HCT116 (cell line): ENCODE measurements around the gene DVL2. TPM values are rescaled to one million over a fixed set of nuclear protein-coding genes. Genes with fewer than 3 reads are reported as not detected.

Source experiments
- ATAC-seq: fragments of 200-7000 bp; cut with Tn5 transposase; 2 replicates; pipeline ENCODE4 v1.9.1; 2020; ENCODE audit warnings: mild to moderate bottlenecking, moderate library complexity
- BruUV-seq: library from RNA; stranded (reverse); fragments of 400-500 nt; replicated peaks from 2 replicates; lab custom pipeline; 2021; lab: Mats Ljungman, UMichigan
- CTCF ChIA-PET: fragments of 300-600 bp; sonication (Branson Sonifier 250); formaldehyde crosslinking; loops from one replicate; lab custom pipeline; 2021; ENCODE audit warnings: antibody characterized with exemption; lab: Charles Lee
- POLR2A ChIA-PET: fragments of 300-600, 350-600 bp; sonication (Branson Sonifier 250); formaldehyde crosslinking; loops from one replicate; lab custom pipeline; 2021; ENCODE audit warnings: antibody characterized with exemption; lab: Charles Lee
- RAD21 ChIA-PET, 2 experiments: fragments of 300-600 bp; sonication (Branson Sonifier 250); formaldehyde crosslinking; loops; one replicate each; lab custom pipeline; 2023; ENCODE audit warnings: low total read pairs in 2 of 2; ENCODE audit not compliant: uncharacterized antibody in 2 of 2, unreplicated experiment in 2 of 2, low non-redundant PET in 1 of 2; lab: Charles Lee
- DNase-seq: peaks from one replicate; pipeline ENCODE4 v3.0.0-alpha.2; 2010; ENCODE audit warnings: low read depth, low spot score
- H2AFZ ChIP-seq: fragments of 200-600 bp; shearing (Covaris generic), sonication (generic); 2 replicates; pipeline ENCODE4 v1.6.1; 2017; ENCODE audit warnings: low read depth, mixed run types, mixed read lengths, antibody characterized with exemption, low read length; ENCODE audit not compliant: poor library complexity, severe bottlenecking
- H3K27ac ChIP-seq: 2 replicates; pipeline ENCODE4 v1.5.1; 2012; ENCODE audit warnings: low read depth, low read length
- H3K27me3 ChIP-seq: fragments of 200-600 bp; sonication (generic); 2 replicates; pipeline ENCODE4 v1.6.1; 2016; ENCODE audit warnings: mixed run types, low read length, mixed read lengths; ENCODE audit not compliant: insufficient read depth
- H3K36me3 ChIP-seq, 2 experiments: fragments of 200-500 bp in 1 of 2; fragments of 200-600 bp in 1 of 2; sonication (Bioruptor generic) in 1 of 2; sonication (generic) in 1 of 2; 2 replicates each; pipeline versions ENCODE4 v1.5.1 to v1.6.1; 2014 to 2016; ENCODE audit warnings: low read length in 2 of 2, inconsistent platforms in 1 of 2, mixed read lengths in 1 of 2, mixed run types in 1 of 2; ENCODE audit not compliant: insufficient read depth in 2 of 2, control insufficient read depth in 1 of 2
- H3K4me1 ChIP-seq, 2 experiments: fragments of 200-600 bp in 1 of 2; sonication (generic) in 1 of 2; 2 replicates each; pipeline versions ENCODE4 v1.5.1 to v1.6.1; 2012 to 2017; ENCODE audit warnings: low read length in 2 of 2, inconsistent platforms in 1 of 2, mild to moderate bottlenecking in 1 of 2, mixed read lengths in 1 of 2, mixed run types in 1 of 2, moderate library complexity in 1 of 2; ENCODE audit not compliant: insufficient read depth in 2 of 2, control insufficient read depth in 1 of 2
- H3K4me2 ChIP-seq: fragments of 200-600 bp; sonication (generic); 2 replicates; pipeline ENCODE4 v1.6.1; 2017; ENCODE audit warnings: mixed run types, low read length, mixed read lengths
- H3K4me3 ChIP-seq, 2 experiments: fragments of 200-600 bp in 1 of 2; sonication (generic) in 1 of 2; replicated peaks in 1 of 2; 2 replicates each; pipeline ENCODE4 v1.5.1; 2011 to 2016; ENCODE audit warnings: low read length in 2 of 2, control low read depth in 1 of 2, low read depth in 1 of 2, mild to moderate bottlenecking in 1 of 2, mixed read lengths in 1 of 2, mixed run types in 1 of 2
- H3K79me2 ChIP-seq: fragments of 200-600 bp; sonication (generic); 2 replicates; pipeline ENCODE4 v1.6.1; 2017; ENCODE audit warnings: mild to moderate bottlenecking, mixed run types, low read length, moderate library complexity, mixed read lengths; ENCODE audit not compliant: insufficient read depth
- H3K9ac ChIP-seq: fragments of 200-600 bp; sonication (generic); 2 replicates; pipeline ENCODE4 v1.6.1; 2016; ENCODE audit warnings: low read length, mixed read lengths
- H3K9me2 ChIP-seq: fragments of 200-600 bp; sonication (generic), shearing (Covaris generic); 2 replicates; pipeline ENCODE4 v1.6.1; 2017; ENCODE audit warnings: mixed run types, mild to moderate bottlenecking, moderate library complexity; ENCODE audit not compliant: insufficient read depth
- H3K9me3 ChIP-seq, 2 experiments: fragments of 200-500 bp in 1 of 2; fragments of 200-600 bp in 1 of 2; sonication (Bioruptor generic) in 1 of 2; sonication (generic) in 1 of 2; 2 replicates each; pipeline ENCODE4 v1.6.1; 2014 to 2017; ENCODE audit warnings: low read length in 2 of 2, mixed read lengths in 2 of 2, inconsistent platforms in 1 of 2, low read depth in 1 of 2, mild to moderate bottlenecking in 1 of 2, mixed run types in 1 of 2, moderate library complexity in 1 of 2; ENCODE audit not compliant: control insufficient read depth in 1 of 2, insufficient read depth in 1 of 2
- H4K20me1 ChIP-seq: fragments of 200-600 bp; sonication (generic), shearing (Covaris generic); 2 replicates; pipeline ENCODE4 v1.6.1; 2017; ENCODE audit warnings: mixed run types, mild to moderate bottlenecking, moderate library complexity; ENCODE audit not compliant: insufficient read depth
- ATF3 ChIP-seq: IDR thresholded peaks from 2 replicates; pipeline ENCODE4 v1.6.1; 2012
- CBX3 ChIP-seq: IDR thresholded peaks from 2 replicates; pipeline ENCODE4 v1.6.1; 2012; ENCODE audit warnings: low read depth
- CEBPB ChIP-seq: IDR thresholded peaks from 2 replicates; pipeline ENCODE4 v1.6.1; 2012; ENCODE audit warnings: low read depth
- EGR1 ChIP-seq: IDR thresholded peaks from 2 replicates; pipeline ENCODE4 v1.6.1; 2012; ENCODE audit warnings: low read depth
- ELF1 ChIP-seq: IDR thresholded peaks from 2 replicates; pipeline ENCODE4 v1.6.1; 2012; ENCODE audit warnings: low read depth, borderline replicate concordance
- EZH2 ChIP-seq: fragments of 200-600 bp; sonication (generic); IDR thresholded peaks from 2 replicates; pipeline ENCODE4 v1.6.1; 2017; ENCODE audit warnings: antibody characterized with exemption, mixed run types
- EZH2phosphoT487 ChIP-seq: fragments of 200-600 bp; IDR thresholded peaks from 2 replicates; pipeline ENCODE4 v1.6.1; 2018; ENCODE audit warnings: antibody characterized with exemption, borderline replicate concordance
- FOSL1 ChIP-seq: IDR thresholded peaks from 2 replicates; pipeline ENCODE4 v1.6.1; 2012; ENCODE audit warnings: low read depth
- JUND ChIP-seq: IDR thresholded peaks from 2 replicates; pipeline ENCODE4 v1.6.1; 2012
- MAX ChIP-seq: IDR thresholded peaks from 2 replicates; pipeline ENCODE4 v1.6.1; 2012
- POLR2A ChIP-seq: IDR thresholded peaks from 2 replicates; pipeline ENCODE4 v1.7.0; 2011; ENCODE audit warnings: borderline replicate concordance; ENCODE audit not compliant: insufficient read depth, insufficient read length; ENCODE audit errors: extremely low read depth
- POLR2AphosphoS5 ChIP-seq: IDR thresholded peaks from 2 replicates; pipeline ENCODE4 v1.6.1; 2011; ENCODE audit warnings: mild to moderate bottlenecking, low read depth, low read length, moderate library complexity
- RAD21 ChIP-seq: IDR thresholded peaks from 2 replicates; pipeline ENCODE4 v1.6.1; 2012; ENCODE audit warnings: low read depth, mild to moderate bottlenecking
- REST ChIP-seq: IDR thresholded peaks from 2 replicates; pipeline ENCODE4 v1.6.1; 2012; ENCODE audit warnings: low read depth
- SIN3A ChIP-seq: IDR thresholded peaks from 2 replicates; pipeline ENCODE4 v1.6.1; 2012; ENCODE audit warnings: low read depth
- SRF ChIP-seq: IDR thresholded peaks from 2 replicates; pipeline ENCODE4 v1.6.1; 2012; ENCODE audit warnings: low read depth
- TCF7L2 ChIP-seq: IDR thresholded peaks from 2 replicates; pipeline ENCODE4 v1.7.0; 2011; ENCODE audit warnings: borderline replicate concordance, inconsistent platforms; ENCODE audit not compliant: insufficient read depth, insufficient read length; ENCODE audit errors: extremely low read depth
- YY1 ChIP-seq: IDR thresholded peaks from 2 replicates; pipeline ENCODE4 v1.6.1; 2011; ENCODE audit warnings: low read length, low read depth, moderate library complexity, mild to moderate bottlenecking; ENCODE audit not compliant: insufficient replicate concordance; ENCODE audit errors: extremely low read depth
- ZFX ChIP-seq: fragments of 450-650 bp; IDR thresholded peaks from 2 replicates; pipeline ENCODE4 v1.6.1; 2017
- ZNF274 ChIP-seq: fragments of 200-500 bp; sonication (Bioruptor generic); IDR thresholded peaks from 2 replicates; pipeline ENCODE4 v1.6.1; 2014; ENCODE audit warnings: mild to moderate bottlenecking, low read depth, low read length, inconsistent platforms
- intact Hi-C: fragments of 100-400 bp; cut with micrococcal nuclease; formaldehyde crosslinking; loops from 2 replicates; pipeline ENCODE4 v1.10.0; 2022
- total RNA-seq: library from RNA; stranded (reverse); gene quantifications from one replicate; pipeline ENCODE4 v1.2.1, GENCODE V29; 2021; ENCODE audit not compliant: unreplicated experiment
- TF ChIP-seq, protein P1 (sequence below), 3 experiments: fragments of 200-600 bp in 1 of 3; sonication (generic) in 1 of 3; IDR thresholded peaks in 2 of 3; conservative IDR thresholded peaks in 1 of 3; 2 replicates each; pipeline ENCODE4 v1.5.1; 2012 to 2017; ENCODE audit warnings: low read depth in 2 of 3, low read length in 2 of 3, antibody characterized with exemption in 1 of 3, borderline replicate concordance in 1 of 3, control low read depth in 1 of 3, mild to moderate bottlenecking in 1 of 3, mixed read lengths in 1 of 3, mixed run types in 1 of 3, moderate library complexity in 1 of 3; ENCODE audit not compliant: insufficient read depth in 1 of 3

DVL2 gene
- total RNA-seq, 1 experiment from 2014 or later: 69.7 TPM

GRCh38 chr17:7252176-7253043 lies 18.1 kb upstream of the DVL2 start, which contains the start of gene ELP5:
ELP5 (plus strand) TSS chr17:7252215; CDS start chr17:7252551, 336 bp downstream.
- peak within 1 kb of the TSS; percentile 99 for H3K9ac ChIP-seq
- peaks cover 75% of the 10 kb centered on the region for H3K79me2 ChIP-seq
- peaks cover 13 to 25% of the 10 kb centered on the region in 2 experiments for H3K4me1 ChIP-seq
- TSS peak; percentile 78 for BruUV-seq
- no peaks in the 10 kb centered on the region for H3K27me3 ChIP-seq
- peak within 1 kb of the TSS; percentile 82 to 99 for H3K4me3 ChIP-seq
- H3K4me2 ChIP-seq: peak within 1 kb of the TSS; percentile 89
- H4K20me1 ChIP-seq: no peaks in the 10 kb centered on the region
- POLR2A ChIA-PET: interaction anchor here (2.0 kb wide), 1 partner anchor 10 kb away, joined by 7 read pairs; the partner anchor contains the start of gene GABARAP
- H3K9me2 ChIP-seq: no peaks in the 10 kb centered on the region
- RAD21 ChIA-PET: no interaction called here
- CTCF ChIA-PET: no interaction called here
- intact Hi-C loops: loop anchor here (1.0 to 5.0 kb wide), 2 partner anchors 10 to 55 kb away; partner anchors contain the start of genes CLDN7 and EIF5A
- peaks cover 9 to 11% of the 10 kb centered on the region in 2 experiments; a peak in 2 of 4 replicates for H3K36me3 ChIP-seq
- DNase-seq: peak; percentile 92
- H3K27ac ChIP-seq: peak within 1 kb of the TSS; percentile 84
- H3K9me3 ChIP-seq: no peaks in the 10 kb centered on the region
- H2AFZ ChIP-seq: no peak within 1 kb of the TSS
- peak; percentile 71 for ATAC-seq
- TF ChIP-seq FOSL1: no peak
- no peak for TF ChIP-seq EZH2phosphoT487
- TF ChIP-seq POLR2A: peak; percentile 6
- peak; percentile 84 for TF ChIP-seq SIN3A
- TF ChIP-seq CBX3: 0 out of 2 replicates have a peak, but pooled peaks have one; percentile 38
- no peak for TF ChIP-seq ZNF274
- TF ChIP-seq REST: no peak
- TF ChIP-seq ELF1: no peak; the same call in 1 of the 2 replicates
- no peak for TF ChIP-seq CEBPB
- TF ChIP-seq ZFX: peak; percentile 74
- TF ChIP-seq ATF3: no peak
- peak; percentile 80; the same call in 1 of the 2 replicates for TF ChIP-seq SRF
- TF ChIP-seq TCF7L2: no peak
- TF ChIP-seq MAX: peak; percentile 81
- TF ChIP-seq RAD21: no peak
- TF ChIP-seq, protein P1, sequence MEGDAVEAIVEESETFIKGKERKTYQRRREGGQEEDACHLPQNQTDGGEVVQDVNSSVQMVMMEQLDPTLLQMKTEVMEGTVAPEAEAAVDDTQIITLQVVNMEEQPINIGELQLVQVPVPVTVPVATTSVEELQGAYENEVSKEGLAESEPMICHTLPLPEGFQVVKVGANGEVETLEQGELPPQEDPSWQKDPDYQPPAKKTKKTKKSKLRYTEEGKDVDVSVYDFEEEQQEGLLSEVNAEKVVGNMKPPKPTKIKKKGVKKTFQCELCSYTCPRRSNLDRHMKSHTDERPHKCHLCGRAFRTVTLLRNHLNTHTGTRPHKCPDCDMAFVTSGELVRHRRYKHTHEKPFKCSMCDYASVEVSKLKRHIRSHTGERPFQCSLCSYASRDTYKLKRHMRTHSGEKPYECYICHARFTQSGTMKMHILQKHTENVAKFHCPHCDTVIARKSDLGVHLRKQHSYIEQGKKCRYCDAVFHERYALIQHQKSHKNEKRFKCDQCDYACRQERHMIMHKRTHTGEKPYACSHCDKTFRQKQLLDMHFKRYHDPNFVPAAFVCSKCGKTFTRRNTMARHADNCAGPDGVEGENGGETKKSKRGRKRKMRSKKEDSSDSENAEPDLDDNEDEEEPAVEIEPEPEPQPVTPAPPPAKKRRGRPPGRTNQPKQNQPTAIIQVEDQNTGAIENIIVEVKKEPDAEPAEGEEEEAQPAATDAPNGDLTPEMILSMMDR (IDR thresholded peaks at IDR 0.05 in 2 of 3, conservative IDR thresholded peaks at IDR 0.05 in 1 of 3; ENCODE audit: borderline replicate concordance in 1 of 3, insufficient read depth in 1 of 3, low read depth in 2 of 3, low read length in 2 of 3): 0 out of 6 replicates have a peak, but pooled peaks of 1 of the 3 experiments have one; percentile 27
- TF ChIP-seq EGR1: peak; percentile 99
- TF ChIP-seq JUND: no peak; the same call in 1 of the 2 replicates
- peak; percentile 85 for TF ChIP-seq POLR2AphosphoS5
- TF ChIP-seq EZH2: no peak
- TF ChIP-seq YY1: peak; percentile 66
